ENCODE measurements around the gene PLGRKT.
A peak's percentile ranks its signal among the peaks of the same experiment; 100 is the strongest.

Gene PLGRKT

DNA sequence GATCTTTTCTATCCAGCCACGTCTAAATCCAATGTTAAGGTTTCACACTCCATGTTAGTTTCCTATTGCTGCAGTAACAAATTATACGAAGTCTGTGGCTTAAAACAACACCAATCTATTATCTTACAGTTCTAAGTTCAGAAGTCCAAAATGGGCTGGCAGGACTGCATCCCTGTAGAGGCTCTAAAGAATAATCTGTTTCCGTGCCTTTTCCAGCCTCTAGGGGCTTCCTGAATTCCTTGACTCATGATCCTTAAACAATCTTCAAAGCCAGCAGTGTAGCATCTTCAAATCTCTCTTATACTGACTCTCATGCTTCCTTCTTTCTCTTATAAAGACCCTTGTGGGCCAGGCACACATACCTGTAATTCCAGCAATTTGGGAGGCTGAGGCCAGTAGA, 6.8 kb downstream of the PLGRKT start:
- no peak overlapping the region for H3K4me3 ChIP-seq (ENCODE audit: low read depth, low read length)
- no peak for DNase-seq (ENCODE audit: low read depth)
- TF ChIP-seq POLR2A (IDR thresholded peaks at IDR 0.05; ENCODE audit: extremely low read depth, insufficient read length), result no peak
- TF ChIP-seq, protein P1, sequence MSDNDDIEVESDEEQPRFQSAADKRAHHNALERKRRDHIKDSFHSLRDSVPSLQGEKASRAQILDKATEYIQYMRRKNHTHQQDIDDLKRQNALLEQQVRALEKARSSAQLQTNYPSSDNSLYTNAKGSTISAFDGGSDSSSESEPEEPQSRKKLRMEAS (IDR thresholded peaks at IDR 0.05; ENCODE audit: low read depth, low read length), result no peak
- TF ChIP-seq, protein P2, sequence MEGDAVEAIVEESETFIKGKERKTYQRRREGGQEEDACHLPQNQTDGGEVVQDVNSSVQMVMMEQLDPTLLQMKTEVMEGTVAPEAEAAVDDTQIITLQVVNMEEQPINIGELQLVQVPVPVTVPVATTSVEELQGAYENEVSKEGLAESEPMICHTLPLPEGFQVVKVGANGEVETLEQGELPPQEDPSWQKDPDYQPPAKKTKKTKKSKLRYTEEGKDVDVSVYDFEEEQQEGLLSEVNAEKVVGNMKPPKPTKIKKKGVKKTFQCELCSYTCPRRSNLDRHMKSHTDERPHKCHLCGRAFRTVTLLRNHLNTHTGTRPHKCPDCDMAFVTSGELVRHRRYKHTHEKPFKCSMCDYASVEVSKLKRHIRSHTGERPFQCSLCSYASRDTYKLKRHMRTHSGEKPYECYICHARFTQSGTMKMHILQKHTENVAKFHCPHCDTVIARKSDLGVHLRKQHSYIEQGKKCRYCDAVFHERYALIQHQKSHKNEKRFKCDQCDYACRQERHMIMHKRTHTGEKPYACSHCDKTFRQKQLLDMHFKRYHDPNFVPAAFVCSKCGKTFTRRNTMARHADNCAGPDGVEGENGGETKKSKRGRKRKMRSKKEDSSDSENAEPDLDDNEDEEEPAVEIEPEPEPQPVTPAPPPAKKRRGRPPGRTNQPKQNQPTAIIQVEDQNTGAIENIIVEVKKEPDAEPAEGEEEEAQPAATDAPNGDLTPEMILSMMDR (IDR thresholded peaks at IDR 0.05; ENCODE audit: low read depth, low read length), result no peak
- TF ChIP-seq MYC (IDR thresholded peaks at IDR 0.05; ENCODE audit: low read depth, low read length), result no peak

DNA sequence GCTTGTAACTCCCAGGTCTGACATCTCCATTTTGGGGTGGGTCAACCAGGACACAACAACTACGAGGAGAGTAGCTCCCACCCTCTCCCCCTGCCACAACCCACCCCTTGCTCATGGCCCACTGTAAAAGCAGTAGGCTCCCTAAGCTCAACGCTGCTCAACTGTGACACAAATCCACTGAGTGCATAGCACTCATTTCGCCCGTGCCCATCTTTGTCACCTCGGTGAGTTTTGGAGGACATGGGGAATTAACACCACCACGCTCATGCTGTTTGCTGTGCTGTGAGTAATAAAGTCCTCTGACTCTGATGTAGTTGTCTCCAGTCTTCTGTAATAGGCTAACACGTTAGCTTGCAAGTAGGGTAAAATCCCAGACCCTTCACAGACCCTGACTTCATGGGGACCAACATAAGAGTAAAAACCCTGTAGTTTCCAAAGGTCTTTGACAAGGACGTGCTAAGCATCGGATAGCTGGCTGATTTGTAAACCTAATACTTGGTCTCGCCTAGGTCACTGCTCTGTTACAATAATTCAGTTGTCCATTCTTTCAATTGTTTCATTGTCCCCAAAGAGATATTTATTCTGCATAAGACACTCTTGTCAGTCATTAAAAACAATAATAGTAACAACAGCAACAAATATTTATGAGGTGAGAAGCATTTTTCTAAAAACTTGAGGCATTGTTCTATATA, 7.7 kb downstream of the PLGRKT start:
- H3K4me3 ChIP-seq (ENCODE audit: low read depth, low read length), result no peak overlapping the region
- DNase-seq (ENCODE audit: low read depth), result no peak
- TF ChIP-seq, protein P2 (IDR thresholded peaks at IDR 0.05; ENCODE audit: low read depth, low read length), result no peak
- TF ChIP-seq, protein P1 (IDR thresholded peaks at IDR 0.05; ENCODE audit: low read depth, low read length), result no peak
- TF ChIP-seq MYC (IDR thresholded peaks at IDR 0.05; ENCODE audit: low read depth, low read length), result no peak

DNA sequence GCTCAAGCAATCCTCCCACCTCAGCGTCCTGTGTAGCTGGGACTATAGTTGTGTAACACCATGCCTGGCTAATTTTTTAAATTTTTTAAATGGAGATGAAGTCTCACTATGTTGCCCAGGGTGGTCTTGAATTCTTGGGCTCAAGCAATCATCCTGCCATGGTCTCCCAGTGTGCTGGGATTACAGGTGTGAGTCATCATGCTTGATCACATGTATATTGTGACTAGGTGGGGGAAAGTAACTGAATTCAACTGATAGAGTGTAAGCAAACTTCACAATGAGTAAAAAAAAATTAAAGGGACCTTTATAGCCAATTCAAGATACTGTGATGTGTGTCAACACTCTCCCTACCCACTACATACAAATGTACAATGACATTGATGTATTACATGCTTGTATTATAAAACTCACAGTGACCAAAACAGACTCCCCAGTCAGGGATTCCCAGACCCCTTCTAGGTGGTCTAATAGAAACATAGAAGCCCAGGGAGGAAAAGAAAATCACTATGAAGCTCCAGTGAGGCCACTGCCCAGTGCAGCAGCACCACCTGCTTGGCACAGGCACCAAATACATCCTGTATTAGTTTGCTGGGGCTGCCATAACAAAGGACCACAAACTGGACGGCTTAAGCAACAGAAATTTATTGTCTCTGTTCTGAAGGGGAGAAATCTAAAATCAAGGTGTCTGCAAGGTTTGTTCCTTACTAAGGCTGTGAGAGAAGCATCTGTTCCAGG, 8.8 kb downstream of the PLGRKT start:
- no peak overlapping the region for H3K4me3 ChIP-seq (ENCODE audit: low read depth, low read length)
- DNase-seq (ENCODE audit: low read depth), result no peak
- TF ChIP-seq MYC (IDR thresholded peaks at IDR 0.05; ENCODE audit: low read depth, low read length), result no peak

DNA sequence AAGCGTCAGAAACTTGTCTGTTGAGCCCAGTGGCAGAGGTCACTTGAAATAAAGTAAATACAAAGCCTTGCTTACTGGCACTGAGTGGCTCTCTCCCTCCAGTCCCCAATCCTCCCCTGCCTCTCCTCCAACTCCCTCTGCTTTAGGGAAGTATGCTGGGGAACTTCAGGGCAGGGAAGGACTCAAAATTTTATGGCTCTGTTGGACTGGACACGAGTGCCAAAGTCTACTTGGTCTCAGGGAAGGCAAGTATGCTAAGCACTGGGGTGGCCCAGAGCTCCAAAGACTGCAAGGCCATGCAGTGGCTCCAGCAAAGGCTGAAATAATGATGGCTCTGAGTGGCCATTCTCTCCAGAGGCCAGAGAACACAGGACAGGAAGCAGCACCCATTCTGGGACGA, 9.6 kb downstream of the PLGRKT start:
- H3K4me3 ChIP-seq (ENCODE audit: low read depth, low read length), result no peak overlapping the region
- TF ChIP-seq, protein P1 (IDR thresholded peaks at IDR 0.05; ENCODE audit: low read depth, low read length), result no peak
- no peak for TF ChIP-seq POLR2A (IDR thresholded peaks at IDR 0.05; ENCODE audit: extremely low read depth, insufficient read length)
- TF ChIP-seq, protein P2 (IDR thresholded peaks at IDR 0.05; ENCODE audit: low read depth, low read length), result no peak
- TF ChIP-seq MYC (IDR thresholded peaks at IDR 0.05; ENCODE audit: low read depth, low read length), result no peak
- DNase-seq (ENCODE audit: low read depth), result no peak

DNA sequence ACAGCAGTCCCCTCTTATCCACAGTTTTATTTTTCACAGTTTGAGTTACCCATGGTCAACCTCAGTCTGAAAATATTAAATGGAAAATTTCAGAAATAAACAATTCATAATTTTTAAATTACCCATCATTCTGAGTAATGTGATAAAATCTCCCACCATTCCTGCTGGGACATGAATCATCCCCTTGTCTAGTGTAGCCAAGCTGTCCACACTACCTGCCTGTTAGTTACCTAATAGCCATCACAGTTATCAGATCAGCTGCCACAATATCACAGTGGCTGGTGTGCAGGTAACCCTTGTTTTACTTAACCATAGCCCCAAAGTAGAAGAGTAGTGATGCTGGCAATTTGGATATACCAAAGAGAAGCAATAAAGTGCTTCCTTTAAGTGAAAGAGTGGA, 10.7 kb downstream of the PLGRKT start:
- no peak overlapping the region for H3K4me3 ChIP-seq (ENCODE audit: low read depth, low read length)
- TF ChIP-seq, protein P2 (IDR thresholded peaks at IDR 0.05; ENCODE audit: low read depth, low read length), result no peak
- TF ChIP-seq MYC (IDR thresholded peaks at IDR 0.05; ENCODE audit: low read depth, low read length) (no peak), POLR2A (IDR thresholded peaks at IDR 0.05; ENCODE audit: extremely low read depth, insufficient read length) (no peak)
- TF ChIP-seq, protein P1 (IDR thresholded peaks at IDR 0.05; ENCODE audit: low read depth, low read length), result no peak
- DNase-seq (ENCODE audit: low read depth), result no peak

DNA sequence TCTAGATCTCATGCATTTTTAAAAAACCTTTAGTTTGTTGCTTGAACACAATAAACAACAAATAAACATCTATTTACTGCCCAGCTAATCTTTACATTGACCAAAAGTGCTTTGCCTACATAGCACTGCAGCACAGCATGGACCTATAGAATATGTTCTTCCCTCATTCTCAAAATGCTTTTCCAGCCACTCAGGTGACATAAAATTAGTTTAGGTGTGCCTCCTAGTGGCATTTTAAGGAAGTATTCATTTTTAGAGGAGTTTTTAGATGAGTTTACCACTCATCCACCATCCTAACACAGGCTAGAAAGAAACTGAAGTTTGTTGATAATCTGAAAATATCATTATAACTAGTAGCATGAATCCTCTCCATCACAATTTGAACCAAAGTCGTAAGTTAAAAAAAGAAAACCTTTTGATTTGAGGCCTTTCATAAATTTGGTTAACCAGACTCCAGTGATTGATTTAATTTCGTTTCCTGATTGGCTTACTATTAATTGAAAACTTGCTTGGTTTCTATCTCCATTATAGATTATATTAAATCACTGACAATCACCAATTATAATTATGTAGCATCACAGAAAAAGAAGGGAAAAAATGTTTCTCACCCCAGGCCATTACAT, 12.6 kb downstream of the PLGRKT start:
- TF ChIP-seq, protein P1 (IDR thresholded peaks at IDR 0.05; ENCODE audit: low read depth, low read length), result no peak
- TF ChIP-seq MYC (IDR thresholded peaks at IDR 0.05; ENCODE audit: low read depth, low read length) (no peak), POLR2A (IDR thresholded peaks at IDR 0.05; ENCODE audit: extremely low read depth, insufficient read length) (no peak)
- TF ChIP-seq, protein P2 (IDR thresholded peaks at IDR 0.05; ENCODE audit: low read depth, low read length), result peak; percentile 62
- peak; percentile 75 for DNase-seq (ENCODE audit: low read depth)
- no peak overlapping the region for H3K4me3 ChIP-seq (ENCODE audit: low read depth, low read length)
